Spinal cord (tissue), 10 donors: ENCODE results near the gene PPP1R13B. TPM values are rescaled to one million over a fixed set of nuclear protein-coding genes. Genes with fewer than 3 reads are reported as not detected.
"Not testable (repeated sequence)": the region's sequence is repeated elsewhere in the genome, so short reads cannot be mapped to it uniquely, and the experiment has no call there.

Source experiments
- DNase-seq, 6 donors: peaks; one replicate each; pipeline versions ENCODE4 v3.0.0 to v3.0.0-alpha.2; 2013 to 2015; ENCODE audit warnings: low spot score in 6 of 6, low read depth in 4 of 6
- H3K27ac ChIP-seq: one replicate; pipeline ENCODE4 v1.5.1; 2013; ENCODE audit warnings: low read depth, low read length, control low read depth
- H3K27me3 ChIP-seq: one replicate; pipeline ENCODE4 v1.6.1; 2013; ENCODE audit warnings: low read length; ENCODE audit not compliant: control insufficient read depth, insufficient read depth
- H3K36me3 ChIP-seq: one replicate; pipeline ENCODE4 v1.6.1; 2013; ENCODE audit warnings: low read length; ENCODE audit not compliant: control insufficient read depth, insufficient read depth
- H3K4me1 ChIP-seq: one replicate; pipeline ENCODE4 v1.6.1; 2013; ENCODE audit warnings: low read length; ENCODE audit not compliant: control insufficient read depth, insufficient read depth
- H3K4me3 ChIP-seq: one replicate; pipeline ENCODE4 v1.5.1; 2013; ENCODE audit warnings: low read depth, low read length, control low read depth
- H3K9me3 ChIP-seq: one replicate; pipeline ENCODE4 v1.6.1; 2013; ENCODE audit warnings: low read length; ENCODE audit not compliant: control insufficient read depth, insufficient read depth
- WGBS: methylation state at CpG from one replicate; pipeline ENCODE4 v1.1.5; 2013; ENCODE audit warnings: missing lambda C conversion rate; ENCODE audit not compliant: insufficient coverage; 5-methylcytosine and 5-hydroxymethylcytosine counted together
- polyA plus RNA-seq, 2 donors: library from polyadenylated mRNA; unstranded; fragments of 120-200 nt; gene quantifications; one replicate each; pipeline ENCODE4 v1.2.1, GENCODE V29; 2013; ENCODE audit not compliant: insufficient read length in 2 of 2
- total RNA-seq, 2 donors: library from RNA; depleted of rRNA in 1 of 2; stranded (reverse); fragments of 120-200 nt in 1 of 2; fragments of >200 nt in 1 of 2; gene quantifications; one replicate each; pipeline versions ENCODE4 v1.2.3 to v1.2.4, GENCODE V29; 2013 to 2014
- donor health status: healthy.

PPP1R13B gene
- total and polyA plus RNA-seq, 4 donors = 16.6 to 46.3 (median 26.5) TPM

DNA sequence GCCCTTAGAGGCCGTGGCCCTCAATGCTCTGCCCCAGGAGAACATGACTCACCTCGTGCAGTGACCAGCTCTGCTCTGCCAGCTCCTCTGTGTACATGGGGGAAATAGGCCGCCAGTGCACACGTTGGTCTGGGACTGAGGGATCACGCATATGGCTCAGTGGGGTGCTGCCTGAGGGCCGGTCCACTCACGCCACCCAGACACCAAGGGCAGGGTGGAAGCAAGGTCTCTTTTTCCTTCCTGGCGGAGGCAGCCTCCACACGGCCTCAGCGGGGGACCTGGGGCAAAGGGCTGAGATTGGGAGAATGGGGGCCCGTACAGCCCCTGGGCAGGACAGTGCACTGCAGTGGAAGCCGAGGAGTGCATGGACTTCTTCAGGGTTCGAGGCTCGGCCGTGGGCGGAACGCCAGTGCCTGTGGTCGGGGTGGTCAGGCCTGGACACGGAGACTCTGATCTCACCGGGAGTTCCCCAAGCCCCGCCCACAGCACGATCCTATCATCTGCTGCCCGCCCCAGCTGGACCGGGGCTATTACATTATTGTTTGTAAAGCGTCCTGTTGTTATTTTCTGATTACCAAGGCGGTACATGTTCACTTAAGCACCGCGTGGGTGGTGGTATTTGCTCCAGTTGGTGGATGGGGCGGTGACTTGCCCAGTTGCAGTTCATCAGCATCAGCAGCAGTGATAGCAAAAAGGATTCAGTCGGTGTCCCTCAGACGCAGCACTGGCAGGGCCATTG lies 42.1 kb upstream of the PPP1R13B start:
- Histone ChIP-seq H3K4me3 (no peak overlapping the region), H3K27me3 (no peaks in the 10 kb centered on the region), H3K9me3 (no peaks in the 10 kb centered on the region), H3K4me1 (peaks cover 7% of the 10 kb centered on the region), H3K36me3 (no peaks in the 10 kb centered on the region), H3K27ac (no peak overlapping the region)
- WGBS = 72% methylated on average over 26 of the region's 31 CpGs
- DNase-seq = no peak

DNA sequence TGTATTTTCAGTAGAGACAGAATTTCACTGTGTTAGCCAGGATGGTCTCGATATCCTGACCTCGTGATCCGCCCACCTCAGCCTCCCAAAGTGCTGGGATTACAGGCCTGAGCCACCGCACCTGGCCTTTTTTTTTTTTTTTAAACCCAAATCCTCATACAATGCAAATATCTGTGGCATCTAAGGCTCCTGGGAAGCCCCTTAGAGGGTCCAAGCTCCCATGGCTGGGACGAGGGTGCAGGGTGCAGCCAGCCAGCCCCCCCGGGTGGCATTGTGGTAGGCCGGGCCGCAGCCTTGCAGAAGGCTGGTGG lies 41.6 kb upstream of the PPP1R13B start:
- H3K36me3 ChIP-seq, H3K4me3 ChIP-seq, H3K4me1 ChIP-seq, H3K9me3 ChIP-seq, DNase-seq, H3K27ac ChIP-seq, H3K27me3 ChIP-seq: not testable (repeated sequence)
- WGBS = 93% methylated on average over 4 of the region's 8 CpGs

DNA sequence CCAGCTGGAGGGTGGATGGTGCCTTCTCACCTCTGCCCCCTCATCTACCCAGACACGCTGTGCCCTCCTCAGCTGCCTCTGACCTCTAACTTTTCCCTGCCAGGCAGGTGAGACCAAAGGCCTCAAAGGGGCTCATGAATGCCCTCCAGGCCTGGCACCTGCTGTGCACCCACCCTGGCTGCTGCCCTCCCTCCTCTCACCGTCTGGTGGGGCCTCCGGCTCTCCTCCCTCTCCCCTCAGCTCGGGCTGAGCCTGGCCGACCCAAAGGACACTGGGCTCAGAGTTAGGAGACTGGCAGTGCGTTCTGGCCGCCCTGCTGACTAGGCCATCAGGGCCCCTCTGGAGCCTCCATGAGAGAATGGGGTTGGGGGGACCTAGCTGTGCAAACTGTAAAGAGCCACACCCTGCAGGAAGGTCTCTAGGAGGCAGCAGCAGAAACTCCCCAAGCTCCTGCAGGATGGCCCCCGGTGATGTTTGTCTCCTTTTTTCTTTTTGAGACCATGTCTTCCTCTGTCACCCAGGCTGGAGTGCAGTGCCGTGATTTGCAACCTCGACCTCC lies 40.3 kb upstream of the PPP1R13B start:
- Histone ChIP-seq H3K9me3 (no peaks in the 10 kb centered on the region), H3K4me1 (peaks cover 11% of the 10 kb centered on the region), H3K4me3 (no peak overlapping the region), H3K27me3 (no peaks in the 10 kb centered on the region), H3K27ac (no peak overlapping the region), H3K36me3 (no peaks in the 10 kb centered on the region)
- 71% methylated on average over 6 of the region's 10 CpGs for WGBS
- DNase-seq = no peak

DNA sequence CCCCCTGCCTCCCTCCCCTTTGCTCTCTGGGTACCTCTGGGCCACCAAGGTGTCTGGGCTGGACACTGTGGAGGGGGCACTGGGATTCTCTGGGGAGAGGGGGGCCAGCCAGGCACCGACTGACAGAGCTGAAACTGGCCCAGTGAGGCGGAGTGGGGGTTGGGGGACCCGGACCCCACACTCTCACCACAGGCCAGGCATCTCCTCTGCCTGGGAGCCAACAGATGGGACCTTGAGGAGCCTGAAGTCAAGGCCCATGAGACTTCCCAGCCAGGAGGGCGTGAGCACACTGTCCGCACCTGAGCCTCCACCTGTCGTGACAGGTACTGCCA lies 39.8 kb upstream of the PPP1R13B start:
- H3K36me3 ChIP-seq = no peaks in the 10 kb centered on the region
- 88% methylated on average over 6 of the region's 6 CpGs for WGBS
- no peaks in the 10 kb centered on the region for H3K27me3 ChIP-seq
- no peak overlapping the region for H3K27ac ChIP-seq
- H3K4me3 ChIP-seq = no peak overlapping the region
- H3K4me1 ChIP-seq = peaks cover 16% of the 10 kb centered on the region
- DNase-seq = no peak
- H3K9me3 ChIP-seq = no peaks in the 10 kb centered on the region

DNA sequence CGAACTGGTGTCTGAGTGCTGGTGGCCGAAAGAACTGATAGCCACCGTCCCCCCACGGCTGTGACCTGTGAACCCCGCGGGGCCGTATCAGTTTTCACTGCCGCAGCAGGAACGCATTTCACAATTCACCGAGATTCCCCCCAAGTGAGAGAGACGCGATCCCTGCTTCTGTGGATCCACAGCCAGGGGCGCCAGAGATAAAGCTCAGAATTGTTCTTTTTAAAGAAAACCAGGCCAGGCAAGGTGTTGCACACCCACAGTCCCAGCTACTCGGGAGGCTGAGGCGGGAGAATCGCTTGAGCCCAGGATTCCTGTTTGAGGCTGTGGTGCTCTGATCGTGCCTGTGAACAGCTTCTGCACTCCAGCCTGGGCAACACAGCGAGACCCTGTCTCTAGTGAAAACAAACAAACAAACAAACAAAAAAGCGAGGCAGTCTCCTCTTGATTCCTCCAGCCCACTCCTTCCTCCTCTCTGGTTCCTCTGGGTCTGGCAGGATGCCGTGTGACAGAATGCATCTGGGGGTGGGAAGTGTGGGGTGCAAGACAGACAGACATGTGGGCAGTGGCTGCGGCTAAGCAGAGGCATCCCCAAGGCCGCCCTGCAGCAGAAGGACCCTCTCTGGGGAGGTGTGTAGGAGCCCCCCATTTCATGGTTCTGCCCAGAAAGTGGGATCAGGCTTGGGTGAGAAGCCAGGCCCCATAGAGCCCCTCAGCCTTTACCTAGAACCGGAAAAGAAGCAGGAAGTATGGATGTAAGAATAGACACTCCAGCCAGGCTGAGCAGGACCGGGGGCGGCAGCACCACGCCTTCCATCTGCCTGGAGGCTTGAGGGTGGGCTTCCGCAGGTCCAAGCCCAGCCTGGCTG lies 39.2 kb upstream of the PPP1R13B start:
- WGBS = 43% methylated on average over 25 of the region's 27 CpGs
- Histone ChIP-seq H3K36me3 (no peaks in the 10 kb centered on the region), H3K9me3 (no peaks in the 10 kb centered on the region), H3K4me3 (no peak overlapping the region), H3K27ac (no peak overlapping the region), H3K4me1 (peaks cover 22% of the 10 kb centered on the region), H3K27me3 (no peaks in the 10 kb centered on the region)
- peak in 1 of 6 donors; percentile 46 for DNase-seq

DNA sequence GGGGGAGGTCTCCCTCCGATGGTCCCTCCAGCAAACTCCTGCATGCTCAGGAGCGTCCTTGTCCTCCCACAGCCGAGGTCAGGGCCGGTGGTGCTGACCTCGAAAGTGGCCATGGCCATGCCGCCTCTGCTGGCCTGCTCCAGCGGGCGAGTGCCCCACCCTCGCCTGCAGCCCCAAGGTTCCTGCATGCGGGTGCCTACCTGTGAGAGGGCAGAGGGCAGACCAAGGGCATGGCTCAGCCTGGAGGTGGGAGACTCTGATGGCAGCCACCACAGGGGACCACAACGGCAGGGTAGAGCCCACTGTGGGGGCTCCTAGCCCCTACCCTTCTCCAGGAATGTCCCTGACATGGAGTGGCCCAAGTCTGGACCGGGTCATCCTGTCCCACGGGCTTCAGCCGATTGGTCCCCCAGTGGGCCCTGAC lies 38.1 kb upstream of the PPP1R13B start:
- no peaks in the 10 kb centered on the region for H3K27me3 ChIP-seq

DNA sequence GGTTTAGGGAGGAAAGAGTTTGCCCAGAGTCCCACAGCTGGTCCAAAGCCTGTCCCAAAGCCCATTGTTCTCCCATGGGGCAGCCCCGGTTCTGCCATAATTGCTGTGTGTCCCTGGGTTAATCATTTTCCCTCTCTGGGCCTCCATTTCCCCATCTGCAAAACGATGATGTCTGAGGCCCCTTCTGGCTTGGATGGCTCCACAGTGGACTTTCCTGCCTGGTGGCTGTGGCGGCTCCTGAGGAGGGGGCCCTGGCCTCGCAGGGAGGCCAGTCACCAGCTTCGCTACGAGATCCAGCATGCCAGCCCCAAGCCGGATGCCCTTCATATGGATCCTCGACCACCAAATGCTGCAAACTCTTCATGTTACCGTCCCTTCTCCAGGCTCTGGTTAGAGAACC lies 37.5 kb upstream of the PPP1R13B start:
- DNase-seq = no peak
- Histone ChIP-seq H3K36me3 (no peaks in the 10 kb centered on the region), H3K27ac (no peak overlapping the region), H3K4me1 (peaks cover 39% of the 10 kb centered on the region), H3K27me3 (no peaks in the 10 kb centered on the region), H3K4me3 (no peak overlapping the region), H3K9me3 (no peaks in the 10 kb centered on the region)
- whole genome bisulfite sequencing = 90% methylated on average over 9 of the region's 9 CpGs

More for the DNA sequence above, 38.1 kb upstream of the PPP1R13B start:
- no peak for DNase-seq
- WGBS = 80% methylated on average over 11 of the region's 14 CpGs
- Histone ChIP-seq H3K4me3 (no peak overlapping the region), H3K9me3 (no peaks in the 10 kb centered on the region), H3K4me1 (peaks cover 32% of the 10 kb centered on the region), H3K27ac (no peak overlapping the region), H3K36me3 (no peaks in the 10 kb centered on the region)

DNA sequence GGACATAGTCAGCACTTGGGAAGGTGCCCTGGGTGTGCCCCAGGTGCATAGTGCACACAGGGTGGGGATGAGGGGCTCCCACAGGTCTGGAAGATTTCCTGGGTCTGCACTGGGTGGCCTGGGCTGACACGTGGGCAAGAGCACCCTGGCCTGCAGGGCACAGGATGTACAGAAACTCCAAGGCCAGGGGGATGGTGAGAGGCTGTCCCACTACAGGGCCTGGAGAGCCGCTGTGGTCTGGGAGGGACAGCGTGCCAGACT lies 35.8 kb upstream of the PPP1R13B start:
- H3K4me1 ChIP-seq = peaks cover 45% of the 10 kb centered on the region
- WGBS = 84% methylated on average over 3 of the region's 3 CpGs

DNA sequence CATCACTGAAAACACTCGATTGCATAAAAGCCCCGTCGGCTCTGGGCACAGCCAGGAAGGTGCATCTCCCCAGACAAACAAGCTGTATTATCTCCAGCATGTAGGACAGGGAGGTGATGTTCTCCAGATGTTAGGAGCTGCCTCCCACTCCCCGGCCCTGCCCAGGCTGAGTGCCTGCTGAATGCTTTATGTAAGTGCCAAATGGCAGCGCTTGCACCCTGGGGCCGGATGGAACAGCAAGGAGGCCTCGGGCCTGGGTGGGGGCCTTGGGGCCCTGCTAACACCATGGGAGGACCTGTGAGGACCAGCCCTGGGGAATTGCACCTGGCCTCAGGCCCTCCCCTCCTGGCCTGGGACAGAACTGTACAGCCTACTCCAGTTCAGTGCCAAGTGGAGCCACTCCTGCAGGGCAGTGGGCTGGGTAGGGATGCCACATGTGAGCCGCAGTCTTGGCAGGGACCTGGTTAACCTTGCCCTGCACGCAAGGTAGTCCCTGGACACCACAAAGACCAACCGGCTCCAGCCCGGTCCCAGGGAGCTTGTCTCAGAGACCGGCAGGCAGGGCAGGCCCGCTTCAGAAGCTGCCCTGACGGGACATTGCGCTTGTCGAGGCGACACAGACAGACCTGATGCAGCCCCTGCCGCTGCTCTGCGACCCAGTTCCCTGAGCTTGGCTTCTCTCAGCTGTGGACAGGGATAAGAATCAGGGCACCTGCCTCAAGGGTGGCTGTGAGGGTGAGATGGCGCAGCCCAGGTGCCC lies 35.3 kb upstream of the PPP1R13B start:
- Histone ChIP-seq H3K36me3 (no peaks in the 10 kb centered on the region), H3K9me3 (no peaks in the 10 kb centered on the region), H3K27me3 (no peaks in the 10 kb centered on the region), H3K4me1 (peaks cover 45% of the 10 kb centered on the region), H3K27ac (no peak overlapping the region), H3K4me3 (no peak overlapping the region)
- DNase-seq = no peak
- WGBS = 82% methylated on average over 20 of the region's 20 CpGs

More for the DNA sequence above, 35.8 kb upstream of the PPP1R13B start:
- H3K27ac ChIP-seq = no peak overlapping the region
- no peaks in the 10 kb centered on the region for H3K27me3 ChIP-seq
- DNase-seq = no peak
- H3K36me3 ChIP-seq = no peaks in the 10 kb centered on the region
- no peaks in the 10 kb centered on the region for H3K9me3 ChIP-seq
- H3K4me3 ChIP-seq = no peak overlapping the region
